A549 treated with dexamethasone at 1 μM for 4 hours (cell line): ENCODE data around the gene ADCK1. TPM values are rescaled to one million over a fixed set of nuclear protein-coding genes. Genes with fewer than 3 reads are reported as not detected.

Source experiments
- total RNA-seq: library from RNA; stranded (reverse); fragments of 200-300 nt; extraction: Qiagen RNA extraction; gene quantifications from 5 replicates; pipeline ENCODE4 v1.2.3, GENCODE V29; 2022

Gene ADCK1
- 4.4 to 6.5 TPM (median 5.6 TPM) in 5 replicates for total RNA-seq

GRCh38 chr14:77799863-77800730, at the start of gene ADCK1:
TSS of gene ADCK1 (plus strand) at chr14:77800109. CDS start at chr14:77818979, 18,870 bp downstream.

GRCh38 chr14:77760381-77761204, 39.3 kb upstream of the ADCK1 start, which contains the start of gene SNW1:
TSS of gene SNW1 (minus strand) at chr14:77761156. CDS start at chr14:77761127, 29 bp downstream.

Other genes with a start within 250 kb of the ADCK1 start
- 27.3 to 40.1 TPM (median 34.8 TPM) in 5 replicates for gene SPTLC2, start 183.5 kb upstream of the ADCK1 start, total RNA-seq
- 14.8 to 16.8 TPM (median 15.8 TPM) in 5 replicates for gene ALKBH1, start 92.1 kb upstream of the ADCK1 start, total RNA-seq
- 316 to 483 TPM (median 351 TPM) in 5 replicates for gene SLIRP, start 92.0 kb upstream of the ADCK1 start, total RNA-seq
- gene SNW1, start 39.0 kb upstream of the ADCK1 start, total RNA-seq, result 68.4 to 92.2 TPM (median 83.4 TPM) in 5 replicates